Activated CD4-positive, alpha-beta T cell treated with anti-CD3 and anti-CD28 coated beads, Interleukin-2, amount 50 U/mL, for 1 hour (primary cell): ENCODE data around the gene PSMD12.

Source experiments
- DNase-seq: peaks from one replicate; pipeline ENCODE4 v3.0.0-alpha.2; 2020

PSMD12 gene

DNA sequence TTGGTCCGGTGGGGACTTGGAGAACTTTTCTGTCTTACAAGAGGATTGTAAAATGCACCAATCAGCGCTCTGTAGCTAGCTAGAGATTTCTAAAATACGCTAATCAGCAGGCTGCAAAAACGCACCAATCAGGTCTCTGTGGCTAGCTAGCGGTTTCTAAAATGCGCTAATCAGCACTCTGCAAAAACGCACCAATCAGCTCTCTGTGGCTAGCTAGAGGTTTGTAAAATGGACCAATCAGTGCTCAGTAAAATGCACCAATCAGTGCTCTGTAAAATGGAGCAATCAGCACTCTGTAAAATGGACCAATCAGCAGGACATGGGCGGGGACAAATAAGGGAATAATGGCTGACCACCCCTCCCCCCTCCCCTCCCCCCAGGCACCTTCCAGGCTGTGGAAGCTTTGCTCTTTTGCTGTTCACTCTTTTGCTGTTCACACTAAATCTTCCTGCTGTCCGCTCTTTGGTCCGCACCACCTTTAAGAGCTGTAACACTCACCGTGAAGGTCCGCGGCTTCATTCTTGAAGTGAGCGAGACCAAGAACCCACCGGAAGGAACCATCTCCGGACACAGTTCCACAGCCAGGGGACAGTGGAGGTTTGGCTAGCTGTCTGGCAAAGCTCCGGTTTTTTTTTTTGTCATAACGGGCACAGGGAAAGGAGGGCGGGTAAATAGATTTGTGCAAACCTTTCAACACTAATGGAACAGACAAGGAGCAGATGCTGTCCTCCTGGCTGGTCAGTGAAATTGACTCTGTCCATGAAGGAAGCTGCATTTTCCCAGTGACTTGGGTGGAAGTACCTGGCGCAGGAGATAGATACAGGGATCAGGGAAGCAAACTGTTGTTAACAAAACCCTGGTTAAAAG is 19.0 kb upstream of the PSMD12 start:
- DNase-seq: no peak

DNA sequence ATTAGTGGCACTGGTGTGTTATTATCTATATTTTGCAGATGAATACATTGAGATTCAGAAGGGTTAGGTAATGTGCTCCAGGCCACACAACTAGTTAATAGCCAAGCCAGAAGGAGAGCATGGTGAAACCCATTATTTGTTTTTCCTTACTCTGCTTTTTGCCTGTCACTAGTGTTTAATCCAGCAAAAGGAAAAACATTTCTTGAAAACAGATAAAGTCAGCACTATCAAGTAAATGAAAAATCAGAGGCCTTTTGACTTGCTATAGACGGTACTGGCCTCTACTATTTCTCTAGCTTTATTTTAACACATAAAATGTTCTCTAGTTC is 15.5 kb upstream of the PSMD12 start:
- DNase-seq: no peak

DNA sequence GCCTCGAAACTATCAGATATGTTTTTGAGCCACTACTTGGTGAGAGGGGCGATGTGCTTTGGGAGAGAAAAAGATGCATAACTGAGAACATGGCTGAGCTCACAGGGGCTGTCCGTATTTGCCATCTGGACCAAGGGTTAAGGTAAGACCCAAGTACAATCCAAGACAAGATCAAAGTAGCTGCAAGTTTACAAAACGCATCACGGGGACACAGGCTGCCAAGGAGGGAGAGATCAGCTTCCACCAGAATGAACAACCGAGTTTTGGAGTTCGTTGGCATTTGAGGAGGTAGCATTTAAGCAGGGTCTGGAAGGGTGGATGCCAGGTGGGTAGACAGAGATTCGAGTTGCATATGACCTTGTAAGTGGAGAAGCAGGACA is 12.9 kb upstream of the PSMD12 start:
- no peak for DNase-seq

DNA sequence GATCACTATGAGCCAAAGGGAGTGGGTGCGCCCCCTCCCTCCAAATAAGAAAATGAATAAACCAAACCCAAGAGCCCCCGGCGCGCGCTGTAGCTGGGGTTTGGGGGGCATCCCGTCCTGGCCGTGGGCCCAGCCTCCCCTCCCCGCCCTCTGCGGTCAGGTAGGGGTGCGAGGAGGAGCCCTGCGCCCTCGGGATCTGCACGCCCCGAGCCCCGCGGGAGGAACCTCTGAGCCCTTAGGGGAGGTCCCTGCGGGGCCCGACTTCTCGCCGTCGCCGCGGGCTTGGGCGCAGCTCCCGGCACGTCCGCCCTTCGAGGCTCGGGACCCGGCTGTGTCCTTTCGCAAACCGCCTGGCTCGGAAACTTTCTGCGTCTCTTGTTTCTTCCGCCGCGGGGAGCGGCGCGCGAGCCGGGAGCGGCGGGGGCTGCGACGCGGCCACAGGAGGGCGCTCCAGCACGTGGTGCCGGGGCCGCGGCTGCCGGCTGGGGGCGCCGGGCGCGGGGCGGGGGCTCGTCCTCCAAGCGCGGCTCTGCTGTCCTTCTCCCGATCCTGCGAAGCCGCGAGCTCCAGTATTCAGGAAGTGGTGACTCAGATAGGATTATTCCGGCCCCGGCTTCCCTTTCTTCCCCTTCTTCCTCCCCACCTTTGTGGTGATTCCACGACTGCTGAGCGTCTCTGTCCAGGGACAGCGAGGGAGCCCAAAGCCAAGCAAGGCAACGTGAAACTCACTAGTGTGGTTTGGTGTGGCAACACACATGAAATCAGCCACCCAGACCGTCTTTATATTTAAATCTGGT is 12.3 kb upstream of the PSMD12 start:
- DNase-seq: peak; percentile 82

DNA sequence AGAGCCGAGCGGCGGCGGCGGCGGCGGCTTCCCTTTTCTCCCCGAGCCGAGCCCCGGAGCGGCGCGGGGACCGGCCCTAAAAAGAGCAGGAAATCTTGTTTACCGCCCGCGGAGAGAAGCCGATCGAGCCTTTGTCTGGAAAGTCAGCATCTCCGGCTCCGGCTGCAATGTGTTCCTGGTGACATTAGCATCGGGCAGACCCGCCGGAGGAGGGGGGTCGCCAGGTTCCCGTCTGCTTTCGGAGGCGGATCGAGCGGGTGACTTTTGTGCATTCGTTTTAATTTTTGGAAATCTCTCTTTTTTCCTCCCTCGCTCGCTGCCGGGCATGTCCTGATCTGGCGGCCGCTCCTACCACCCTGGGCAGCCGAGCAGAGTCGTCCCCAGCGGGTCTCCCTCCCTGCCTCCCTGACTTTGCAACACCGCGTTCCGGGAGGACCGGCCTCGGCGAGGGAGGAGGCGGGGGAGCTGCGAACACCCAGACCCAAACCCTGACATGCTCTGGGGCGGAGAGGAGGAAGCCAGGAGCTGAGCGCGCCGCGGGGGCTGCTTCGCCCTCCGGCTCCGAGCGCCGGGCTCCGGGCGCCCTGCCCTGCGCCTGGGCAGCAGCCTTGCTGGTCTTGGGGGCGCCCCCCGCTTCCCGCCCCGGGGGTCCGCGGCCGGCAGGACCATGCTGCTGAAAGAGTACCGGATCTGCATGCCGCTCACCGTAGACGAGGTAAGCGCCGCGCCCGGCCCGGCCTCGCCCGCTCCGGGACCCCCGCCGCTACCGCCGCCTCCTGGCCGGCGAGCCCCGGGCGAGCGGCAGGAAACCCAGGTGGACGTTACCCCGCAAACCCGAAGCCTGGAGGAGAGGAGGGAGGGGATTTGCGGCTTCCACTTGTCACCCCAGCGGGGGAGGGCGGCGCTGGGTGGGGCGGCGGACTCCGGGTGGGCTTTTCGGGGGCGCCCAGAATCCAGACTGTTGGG is 11.4 kb upstream of the PSMD12 start:
- peak; percentile 55 for DNase-seq

DNA sequence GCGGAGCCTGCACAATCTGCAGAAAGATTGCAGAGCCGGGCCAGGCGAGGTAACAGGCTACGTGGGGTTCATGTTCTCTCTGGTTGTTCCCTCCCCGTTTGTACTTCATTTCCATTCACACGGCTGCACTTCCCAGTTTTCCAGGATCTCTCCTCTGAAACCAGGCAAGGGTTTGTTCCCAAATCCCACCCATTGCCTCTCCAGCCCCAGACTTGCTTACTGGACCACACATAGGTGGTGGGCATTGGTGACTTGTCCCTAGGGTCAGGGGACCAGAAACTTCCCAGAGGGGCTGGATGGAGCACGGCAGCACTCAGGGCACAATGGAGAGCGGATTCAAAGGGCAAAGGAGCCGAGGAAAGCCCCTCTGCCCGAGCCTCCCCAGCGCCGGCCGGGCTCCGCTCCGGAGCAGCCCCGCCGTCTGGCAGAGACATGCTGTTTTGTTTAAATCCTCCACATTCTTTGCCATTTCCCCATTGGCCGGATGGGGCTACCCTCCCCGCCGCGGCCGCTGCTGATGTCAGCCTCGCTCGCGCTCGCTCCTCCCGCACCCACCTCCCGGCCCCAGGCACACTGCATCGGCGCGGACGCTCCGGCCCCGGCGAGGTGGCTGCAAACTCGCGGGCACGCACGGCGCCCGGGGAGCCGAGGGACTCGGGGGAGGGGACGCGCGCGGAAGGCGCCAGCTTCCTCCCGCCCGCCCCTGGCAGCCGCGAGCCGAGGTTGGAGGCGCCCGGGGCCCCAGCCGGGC is 10.5 kb upstream of the PSMD12 start, which contains the start of gene PITPNC1:
TSS of gene PITPNC1 (plus strand) at position 545 of the 751 bp plus-strand sequence.
- DNase-seq: peak; percentile 86

DNA sequence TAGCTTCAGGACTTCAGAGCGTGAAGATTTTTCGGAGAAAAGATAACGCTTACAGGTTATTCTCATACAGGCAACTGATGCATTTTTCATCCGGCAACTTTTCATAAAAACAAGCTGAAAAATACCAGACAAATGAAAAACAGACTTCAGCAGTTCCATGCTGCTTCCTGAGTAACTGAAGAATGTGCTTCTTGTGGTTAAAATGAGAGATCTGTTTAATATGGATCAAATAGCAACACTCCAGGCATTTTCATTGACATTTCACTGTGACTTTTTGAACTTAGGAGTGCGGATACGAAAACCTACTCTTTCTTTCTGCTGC is 10.0 kb upstream of the PSMD12 start:
- DNase-seq: no peak

DNA sequence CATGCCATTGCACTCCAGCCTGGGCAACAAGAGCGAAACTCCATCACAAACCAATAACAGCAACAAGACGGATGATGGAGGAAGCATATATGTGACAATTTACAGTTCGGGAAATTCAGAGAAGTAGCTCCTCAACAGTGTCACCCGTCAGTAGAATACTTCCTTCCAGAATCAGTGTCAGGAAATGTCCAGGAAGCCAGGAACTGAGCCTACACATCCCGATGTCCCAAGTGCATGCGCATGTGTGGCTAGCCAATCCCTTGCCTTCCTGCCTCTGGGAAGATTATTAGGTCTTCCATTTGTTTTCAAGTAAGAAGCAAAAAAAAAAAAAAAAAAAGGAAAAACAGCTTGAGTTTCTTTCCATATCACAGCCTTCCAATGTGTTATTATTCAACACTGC is 9.3 kb upstream of the PSMD12 start:
- DNase-seq: no peak

DNA sequence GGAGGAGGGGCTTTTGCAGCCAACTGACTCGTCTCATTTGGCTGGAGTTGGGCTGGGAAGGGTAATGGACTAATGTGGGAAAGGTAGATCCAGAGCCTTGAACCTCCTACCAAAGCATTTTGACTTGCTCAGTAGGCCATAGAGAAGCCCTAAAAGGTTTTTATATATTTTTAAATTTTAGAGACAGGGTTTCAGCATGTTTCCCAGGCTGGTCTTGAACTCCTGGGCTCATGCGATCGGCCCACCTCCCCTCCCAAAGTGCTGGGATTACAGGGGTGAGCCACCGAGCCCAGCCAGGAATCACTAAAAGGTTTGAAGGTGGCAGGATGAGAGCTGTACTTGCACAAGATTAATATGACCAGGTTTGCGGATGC is 8.7 kb upstream of the PSMD12 start:
- no peak for DNase-seq

DNA sequence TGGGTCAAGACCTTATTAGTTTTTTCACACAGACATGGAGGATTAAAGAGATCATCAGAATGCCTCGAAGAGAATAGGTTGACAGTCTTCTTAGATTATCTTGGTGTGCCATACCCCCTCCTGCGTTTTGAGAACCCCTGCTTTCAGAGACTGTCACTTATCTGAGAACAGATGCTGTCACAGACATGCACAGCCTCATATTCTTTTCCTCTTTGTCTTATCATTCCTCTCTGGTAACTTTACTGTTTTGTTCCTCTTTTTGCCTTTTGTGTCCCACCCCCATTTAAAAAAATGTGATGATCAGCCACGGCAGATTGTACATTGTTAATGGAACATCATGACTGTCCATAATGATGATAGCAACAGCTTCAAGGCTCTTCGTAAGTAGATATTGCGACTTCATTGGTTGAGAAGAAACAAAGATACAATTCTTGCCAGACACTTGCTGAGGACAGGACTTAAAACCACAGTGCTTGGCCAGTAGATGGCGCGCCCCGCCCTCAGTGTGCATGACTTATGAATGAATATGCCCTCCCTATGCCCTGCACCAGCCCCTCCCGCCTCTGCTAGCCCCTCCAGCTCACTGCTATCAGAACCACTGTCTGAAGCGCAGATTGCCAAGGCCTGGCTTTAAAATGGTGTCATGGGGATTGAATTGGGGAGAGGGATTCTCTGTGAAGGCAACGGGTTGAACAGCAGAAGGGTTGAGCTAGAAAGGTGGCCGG is 8.1 kb upstream of the PSMD12 start:
- DNase-seq: peak; percentile 91

DNA sequence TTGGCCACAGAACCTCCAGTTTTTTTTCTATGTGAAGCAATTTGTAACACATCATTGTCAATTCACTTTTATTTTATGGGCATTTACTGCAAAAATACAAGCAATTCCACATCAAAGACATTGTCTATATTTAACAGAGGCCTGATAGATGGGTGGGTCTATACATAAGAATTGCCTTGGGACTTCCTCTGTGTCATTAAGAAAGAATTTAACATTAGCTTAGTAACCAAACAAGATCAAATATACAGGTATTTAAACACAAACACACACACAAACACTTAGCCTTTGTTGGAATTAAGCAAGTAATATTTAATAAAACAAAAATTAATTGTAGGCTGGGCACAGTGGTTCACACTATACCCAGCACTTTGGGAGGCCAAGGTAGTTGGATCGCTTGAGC is 6.4 kb upstream of the PSMD12 start:
- DNase-seq: no peak

DNA sequence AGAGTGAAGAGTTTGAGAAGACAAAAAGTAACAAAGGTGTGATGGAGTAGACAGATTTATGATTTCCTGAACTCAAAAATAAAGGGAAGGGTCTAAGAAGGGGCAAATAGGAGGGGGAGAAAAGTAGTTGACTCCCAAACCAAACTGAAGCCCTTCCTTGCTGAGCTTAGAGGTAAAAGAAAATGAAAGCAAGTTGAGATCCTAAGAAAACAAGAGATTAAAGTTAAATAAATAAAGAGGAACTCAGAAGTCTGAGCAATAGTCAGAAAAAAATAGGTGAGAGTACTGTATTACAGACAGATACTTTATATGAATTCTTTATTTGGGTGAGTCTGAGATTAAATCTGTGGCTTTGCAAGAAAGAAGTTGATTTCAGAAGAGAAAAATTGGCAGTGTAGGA is 3.3 kb upstream of the PSMD12 start:
- DNase-seq: no peak

DNA sequence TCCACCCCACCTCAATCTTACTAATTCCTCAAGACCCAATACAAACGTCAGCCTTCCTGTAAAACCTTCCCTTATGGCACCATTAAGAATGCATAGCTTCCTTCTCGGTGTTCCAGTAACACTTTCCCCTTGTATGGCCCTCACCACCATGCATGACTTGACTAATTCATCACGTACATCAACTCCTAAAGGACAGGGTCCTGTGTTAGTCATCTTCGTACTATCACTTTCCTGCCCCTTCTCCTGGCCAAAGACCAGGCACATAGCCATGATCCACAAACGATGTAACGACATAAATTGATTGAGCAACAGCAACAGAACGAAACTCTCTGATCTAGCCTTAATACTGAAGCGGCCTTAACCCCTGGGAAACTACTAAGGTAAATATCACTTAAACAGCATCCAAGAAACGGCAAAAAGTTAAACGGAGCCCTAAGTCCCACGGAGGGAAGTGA is 612 bp downstream of the PSMD12 start:
- no peak for DNase-seq

DNA sequence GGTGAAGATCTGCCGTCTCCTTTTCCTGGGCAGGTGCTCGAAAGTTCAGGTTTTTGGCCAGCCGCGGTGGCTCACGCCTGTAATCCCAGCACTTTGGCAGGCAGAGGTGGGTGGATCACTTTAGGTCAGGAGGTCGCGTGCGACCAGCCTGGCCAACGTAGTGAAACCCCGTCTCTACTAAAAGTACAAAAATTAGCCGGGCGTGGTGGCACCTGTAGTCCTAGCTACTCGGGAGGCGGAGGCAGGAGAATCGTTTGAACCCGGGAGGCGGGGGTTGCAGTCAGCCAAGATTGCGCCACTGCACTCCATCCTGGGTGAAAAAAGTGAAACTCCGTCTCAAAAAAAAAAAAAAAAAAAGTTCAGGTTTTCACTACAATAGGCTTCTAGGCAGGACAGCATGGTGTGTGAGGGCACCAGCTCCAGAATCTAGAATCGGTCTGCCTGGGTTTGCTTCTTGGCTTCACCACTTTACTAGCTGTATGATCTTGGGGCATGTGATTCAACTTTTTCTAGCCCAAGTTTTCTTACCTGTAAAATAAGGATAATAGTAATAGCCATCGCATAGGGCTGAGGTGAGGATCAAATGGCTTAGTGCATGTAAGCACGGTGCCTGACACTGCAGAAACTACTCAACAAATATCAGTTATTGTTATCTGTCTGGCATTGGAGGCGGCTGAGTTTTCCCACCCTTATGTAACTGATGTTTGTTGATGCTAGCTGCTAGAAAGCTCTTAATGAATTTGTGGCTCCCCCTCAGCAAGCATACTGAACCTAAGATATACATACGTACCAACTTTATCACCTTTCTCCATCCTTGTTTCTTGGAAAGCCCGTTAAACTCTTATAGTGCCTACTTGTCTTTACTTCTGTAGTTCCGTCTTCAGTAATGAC is 1.3 kb downstream of the PSMD12 start:
- DNase-seq: no peak

DNA sequence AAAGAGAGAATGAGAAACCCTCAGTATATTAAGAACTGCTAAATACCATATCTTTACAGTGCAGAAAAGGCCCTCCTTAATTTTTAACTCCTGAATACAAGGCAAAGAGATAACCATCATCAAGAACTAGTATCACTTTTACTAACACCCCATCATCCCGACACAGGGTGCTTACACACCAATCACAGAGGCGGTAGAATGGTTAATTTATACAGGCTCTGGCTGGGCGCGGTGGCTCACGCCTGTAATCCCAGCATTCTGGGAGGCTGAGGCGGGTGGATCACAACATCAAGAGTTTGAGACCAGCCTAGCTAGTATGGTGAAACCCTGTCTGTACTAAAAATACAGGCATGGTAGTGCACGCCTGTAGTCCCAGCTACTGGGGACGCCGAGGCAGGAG is 4.2 kb downstream of the PSMD12 start:
- DNase-seq: no peak

DNA sequence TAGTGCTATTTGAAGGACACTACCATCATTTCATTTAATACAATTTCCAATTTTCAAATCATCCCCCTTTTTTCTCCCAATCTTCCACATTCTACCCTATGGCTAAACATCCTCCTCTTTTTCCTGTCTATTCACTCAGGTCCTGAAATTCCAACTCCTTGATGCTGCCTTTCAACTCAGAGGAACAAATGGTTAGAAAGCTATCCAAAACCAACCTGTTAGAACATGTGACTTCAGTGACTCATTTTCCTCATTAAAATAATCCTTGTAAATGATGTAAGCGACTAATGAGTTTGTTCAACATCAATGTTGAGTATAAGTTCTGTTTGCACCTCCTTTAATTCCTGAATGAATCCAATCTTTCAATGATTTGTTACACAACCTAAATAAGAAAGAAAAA is 5.5 kb downstream of the PSMD12 start:
- no peak for DNase-seq

DNA sequence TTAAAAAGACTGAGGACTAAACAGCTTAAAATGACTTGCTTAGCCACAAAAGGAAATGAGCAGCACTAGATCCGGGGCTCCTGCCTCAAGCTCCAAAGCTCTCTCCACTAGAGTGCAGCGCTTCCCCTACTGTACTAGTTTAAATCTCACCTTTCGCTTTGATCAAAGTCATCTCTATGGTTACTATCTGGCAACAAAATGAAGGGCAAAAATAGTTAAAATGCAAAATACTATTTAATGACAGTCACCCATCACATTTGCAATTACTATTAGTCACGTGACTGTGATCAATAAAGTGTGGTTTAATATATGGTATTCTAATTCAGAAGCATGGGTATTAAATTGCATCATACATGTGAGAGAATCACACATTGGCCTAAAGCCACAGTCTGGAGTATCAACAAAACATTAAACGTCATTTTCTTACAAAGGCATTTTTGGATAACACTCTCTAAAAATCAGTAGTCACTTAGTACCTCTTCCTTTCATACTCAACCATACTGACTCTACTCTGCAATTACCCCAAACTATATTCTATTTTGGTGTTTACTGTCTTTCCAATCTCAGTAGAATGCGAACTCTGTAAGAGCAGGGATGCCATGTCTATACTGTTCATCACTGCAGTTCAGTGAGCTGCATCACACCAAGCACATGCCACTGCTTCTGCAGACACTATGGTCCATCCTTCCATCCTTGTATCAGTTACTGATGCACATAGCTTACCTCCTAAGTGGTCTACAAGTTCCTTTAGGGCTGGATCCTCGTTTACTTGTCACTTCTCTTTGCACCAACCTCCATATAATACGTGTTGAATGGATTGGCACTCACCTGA is 6.2 kb downstream of the PSMD12 start:
- peak; percentile 43 for DNase-seq

DNA sequence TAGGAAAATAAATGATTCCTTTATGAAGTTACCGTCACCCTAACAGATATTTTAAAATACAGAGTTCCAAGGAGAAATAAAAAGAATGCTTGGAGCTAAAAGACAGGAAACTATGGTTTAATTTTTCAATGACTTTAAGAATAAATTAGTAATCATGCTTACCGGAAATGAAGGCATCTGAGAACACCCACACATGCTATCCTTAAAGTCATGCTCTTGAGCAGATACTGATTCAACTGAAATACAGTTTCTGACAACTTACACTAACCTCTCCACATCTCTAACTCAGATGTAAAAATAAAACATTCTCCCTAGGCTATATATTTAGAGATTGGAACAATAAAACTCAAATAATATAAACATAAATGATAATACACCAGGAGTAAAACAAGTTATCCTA is 7.8 kb downstream of the PSMD12 start:
- no peak for DNase-seq

DNA sequence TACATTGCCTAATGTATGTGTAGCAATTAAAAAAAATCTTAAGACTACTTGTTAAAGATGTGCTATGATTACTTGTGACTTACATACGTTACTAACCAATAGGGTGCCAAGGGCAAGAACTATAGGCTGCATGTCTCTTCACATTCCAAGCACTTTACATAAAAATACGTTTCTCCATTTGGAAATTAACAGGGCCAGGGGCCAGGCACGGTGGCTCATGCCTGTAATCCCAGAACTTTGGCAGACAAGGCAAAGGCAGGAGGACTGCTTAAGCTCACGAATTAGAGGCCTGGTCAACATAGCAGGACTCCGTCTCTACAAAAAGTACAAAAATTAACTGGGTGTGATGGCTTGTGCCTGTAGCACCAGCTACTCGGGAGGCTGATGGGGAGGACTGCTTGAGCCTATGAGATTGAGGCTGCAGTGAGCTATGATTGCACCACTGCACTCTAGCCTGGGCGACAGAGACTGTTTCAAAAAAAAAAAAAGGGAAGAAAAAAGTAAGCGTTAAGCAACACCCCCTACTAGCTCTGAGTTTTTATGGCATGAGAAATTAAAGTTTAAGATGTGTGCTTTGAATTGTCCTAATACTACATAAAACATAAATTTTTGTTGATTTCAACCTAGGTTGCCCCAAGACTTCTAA is 12.3 kb downstream of the PSMD12 start:
- DNase-seq: no peak
